GM18526 (cell line): ENCODE data around the gene EHD4.

Experiments
- POLR2A ChIP-seq: IDR thresholded peaks from 3 replicates; pipeline ENCODE4 v1.6.1; 2011; ENCODE audit not compliant: insufficient read length; ENCODE audit errors: extremely low read depth

The EHD4 gene

DNA sequence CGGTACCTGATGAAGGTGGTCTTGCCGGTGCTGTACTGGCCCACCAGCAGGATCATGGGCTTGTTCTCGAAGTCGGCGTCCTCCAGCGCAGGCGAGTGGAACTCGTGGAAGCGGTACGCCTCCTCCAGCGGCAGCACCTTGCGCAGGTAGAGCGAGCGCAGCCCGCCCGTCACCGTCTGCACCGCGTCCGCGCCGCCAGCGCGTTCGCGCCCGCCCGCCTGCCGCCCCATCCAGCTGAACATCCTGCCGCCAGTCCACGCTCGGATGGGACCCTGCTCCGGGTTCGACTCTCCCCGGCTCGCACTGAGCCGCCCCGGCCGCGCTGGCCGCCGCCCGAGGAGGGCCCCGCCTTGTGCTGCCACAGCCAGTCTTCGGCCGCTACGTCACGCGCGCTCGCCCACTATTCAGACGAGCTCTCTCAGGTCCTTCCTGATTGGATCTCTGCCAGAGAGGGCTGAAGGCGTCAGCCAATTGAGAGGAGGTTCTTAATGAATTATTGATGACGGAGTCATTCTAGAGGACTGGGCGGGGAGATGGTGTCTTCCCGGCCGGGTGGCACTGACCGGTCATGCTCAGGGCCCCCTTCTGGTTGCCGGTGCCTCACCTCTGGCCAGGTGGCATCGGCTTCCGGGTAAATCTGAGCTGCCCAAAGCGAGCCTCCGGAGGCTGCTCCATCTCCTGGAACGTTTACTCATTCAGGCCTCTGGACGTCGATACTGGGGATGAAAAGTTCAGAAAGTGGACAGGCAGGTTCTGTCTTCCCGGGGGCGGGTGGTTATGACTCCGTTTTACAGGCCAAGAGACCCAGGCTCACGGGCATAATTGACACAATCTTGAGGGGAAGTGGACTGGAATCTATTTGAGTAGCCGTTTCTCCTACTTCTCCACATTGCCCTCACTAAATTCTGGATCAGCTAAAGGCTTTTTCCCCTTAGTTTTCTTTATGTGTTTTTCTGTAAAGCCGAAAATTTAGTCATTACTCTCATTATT lies at the start of gene EHD4:
Gene EHD4 (minus strand): TSS at position 305 of the 990 bp plus-strand sequence. CDS start 63 bp downstream, at position 242.
- TF ChIP-seq POLR2A: peak; percentile 90

DNA sequence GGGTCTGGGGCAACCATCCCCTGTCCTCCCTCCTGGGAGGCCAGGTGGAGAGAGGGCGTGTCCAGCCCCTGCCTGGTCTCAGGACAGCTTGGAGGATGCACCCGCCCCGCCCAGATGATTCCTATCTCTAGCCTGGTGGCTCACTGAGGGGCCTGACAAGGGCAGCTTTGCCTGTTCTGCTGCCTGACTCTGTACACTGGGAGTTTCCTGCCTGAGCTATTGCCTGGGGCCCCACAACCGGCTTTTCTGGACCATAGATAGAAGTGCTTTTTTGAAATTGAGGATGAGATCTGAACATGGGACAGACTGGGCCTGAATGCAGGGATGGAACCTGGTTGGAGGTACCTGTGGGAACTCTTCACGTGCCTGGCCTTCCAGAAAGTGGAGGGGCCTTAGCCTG lies 49.2 kb upstream of the EHD4 start:
- no peak for TF ChIP-seq POLR2A

DNA sequence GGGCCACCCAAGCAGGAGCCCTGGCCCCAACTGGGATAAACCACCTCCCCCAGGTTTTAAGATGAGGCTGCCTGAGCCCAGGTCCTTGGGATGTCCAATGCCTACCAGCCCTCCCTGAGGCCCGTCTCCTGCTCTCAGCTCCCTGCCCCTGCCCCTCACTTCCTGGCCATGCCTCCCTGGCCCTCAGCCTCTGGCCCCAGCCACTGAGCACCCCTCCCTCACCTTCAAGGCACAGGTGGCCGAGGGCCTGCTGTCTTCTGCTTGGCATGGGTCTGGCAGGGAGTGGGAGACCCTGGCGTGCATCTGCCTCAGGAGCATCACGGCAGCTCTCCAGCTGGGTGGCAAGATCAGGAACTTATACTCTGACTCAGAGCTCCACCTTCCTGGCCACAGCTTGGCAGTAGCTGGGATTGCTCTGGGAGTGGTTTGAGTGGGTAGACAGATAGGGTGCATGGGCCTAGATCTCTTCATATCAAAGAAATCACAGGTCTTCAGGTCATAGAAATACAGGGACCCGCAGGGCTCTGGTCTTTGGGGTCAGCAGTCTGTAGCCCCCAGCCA lies 48.4 kb upstream of the EHD4 start, which contains the start of gene PLA2G4E:
Gene PLA2G4E (minus strand): TSS at position 330 of the 561 bp plus-strand sequence. CDS start 12 bp downstream, at position 318.
- no peak for TF ChIP-seq POLR2A

DNA sequence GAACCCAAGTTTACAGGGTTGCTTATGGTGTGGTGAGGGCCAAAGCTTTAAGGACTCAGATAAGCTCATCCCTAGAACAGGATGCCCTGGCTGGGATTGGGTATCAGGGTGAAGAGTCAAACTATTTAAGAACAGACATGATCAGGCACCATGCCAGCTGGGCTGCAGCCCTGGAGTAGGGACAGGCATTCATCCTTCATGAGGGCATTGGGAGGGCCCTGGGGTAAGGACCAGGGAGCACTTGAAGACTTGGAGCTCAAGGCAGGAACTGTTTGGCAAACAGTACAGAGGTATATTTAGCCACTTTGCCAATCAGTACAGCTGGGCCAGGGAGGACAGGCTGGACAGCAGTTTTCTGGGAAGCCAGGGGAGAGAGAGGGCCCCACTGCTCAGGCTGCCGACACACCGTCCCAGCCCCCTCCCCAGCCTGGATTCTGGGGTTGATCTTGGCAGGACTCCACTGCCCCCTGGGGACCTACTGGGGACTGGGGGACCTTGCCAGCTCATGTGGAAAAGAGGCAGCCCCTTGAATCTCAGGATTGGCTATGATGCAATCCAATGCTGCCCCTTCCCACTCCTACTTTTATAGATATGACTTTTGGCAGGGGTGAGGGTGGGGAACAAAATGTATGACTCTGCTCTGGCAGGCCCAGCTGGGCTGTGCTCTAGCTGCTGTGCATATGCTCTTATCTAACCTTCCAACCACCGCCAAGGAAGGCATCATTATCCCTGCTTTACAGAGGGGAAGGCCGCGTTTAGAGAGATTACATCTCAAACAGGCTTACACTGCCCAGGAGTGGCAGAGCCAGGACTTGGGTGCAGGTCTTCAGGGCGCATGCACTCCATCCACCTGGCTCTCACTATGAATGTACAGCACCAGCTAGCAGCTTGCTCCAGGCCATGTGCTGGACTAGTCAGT lies 46.2 kb upstream of the EHD4 start:
- no peak for TF ChIP-seq POLR2A

DNA sequence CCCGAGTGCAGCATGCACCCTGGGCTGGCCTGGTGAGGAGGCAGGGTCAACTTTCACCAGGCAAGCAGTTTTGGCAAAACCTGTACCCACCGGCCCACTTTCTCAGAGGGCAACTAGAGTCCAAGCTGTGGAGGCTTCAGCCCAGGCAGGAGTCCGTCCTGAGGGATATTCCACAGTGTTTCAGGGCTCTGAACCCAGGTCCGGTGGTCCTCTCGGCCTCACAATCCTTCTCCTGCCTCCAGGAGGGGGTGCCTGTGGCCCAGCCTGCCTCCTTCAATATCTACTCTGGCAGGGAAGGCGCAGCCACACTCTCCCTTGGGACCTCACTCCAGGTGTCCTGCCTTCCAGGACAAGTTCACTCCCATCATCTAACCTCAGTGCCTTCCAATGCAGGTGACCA lies 44.6 kb upstream of the EHD4 start:
- TF ChIP-seq POLR2A: no peak

DNA sequence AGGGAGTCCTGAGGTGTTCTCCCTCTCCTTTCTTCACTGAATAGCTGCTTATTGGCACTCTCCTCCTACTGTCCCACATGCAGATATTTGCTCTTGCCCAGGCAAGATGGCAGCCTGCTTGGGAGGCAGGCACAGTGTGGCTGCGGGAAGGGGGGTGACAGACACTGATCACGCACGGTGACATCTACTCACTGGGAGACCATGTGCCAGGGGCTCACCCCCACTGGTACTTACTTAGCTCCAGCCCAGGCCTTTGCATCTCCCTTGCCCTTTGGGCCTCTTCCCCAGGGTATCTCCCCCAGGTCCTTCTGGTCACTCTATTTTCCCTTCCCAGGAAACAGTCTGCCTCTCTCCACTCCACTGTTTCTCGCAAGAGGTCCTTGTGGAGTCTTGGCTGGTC lies 42.0 kb upstream of the EHD4 start:
- no peak for TF ChIP-seq POLR2A

DNA sequence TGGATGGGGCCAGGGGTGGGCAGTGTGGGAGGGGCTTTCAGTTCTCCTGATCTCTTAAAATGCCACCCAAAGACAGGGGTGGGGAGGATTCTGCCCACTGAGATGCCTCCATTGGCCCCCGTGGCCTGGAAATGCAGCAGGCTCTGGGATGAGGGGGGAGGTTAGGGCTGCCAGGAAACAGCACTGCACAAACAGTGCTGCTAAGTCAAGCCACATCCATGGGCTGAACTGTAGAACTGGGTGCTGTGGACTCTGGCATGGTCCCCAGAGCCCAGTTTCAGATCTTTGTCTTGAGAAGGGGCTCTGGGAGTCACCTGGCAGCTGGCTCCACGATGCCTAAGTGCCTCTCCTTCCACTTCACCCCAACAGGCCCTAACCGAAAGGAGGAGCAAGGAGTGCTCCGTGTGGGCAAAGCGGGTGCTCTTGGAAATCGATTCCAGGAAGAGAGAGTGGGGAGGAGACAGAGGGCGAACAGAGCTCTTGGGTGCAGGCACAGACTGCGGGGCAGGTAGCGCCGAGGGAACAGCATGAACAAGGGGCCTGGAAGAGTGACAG lies 40.6 kb upstream of the EHD4 start:
- no peak for TF ChIP-seq POLR2A

DNA sequence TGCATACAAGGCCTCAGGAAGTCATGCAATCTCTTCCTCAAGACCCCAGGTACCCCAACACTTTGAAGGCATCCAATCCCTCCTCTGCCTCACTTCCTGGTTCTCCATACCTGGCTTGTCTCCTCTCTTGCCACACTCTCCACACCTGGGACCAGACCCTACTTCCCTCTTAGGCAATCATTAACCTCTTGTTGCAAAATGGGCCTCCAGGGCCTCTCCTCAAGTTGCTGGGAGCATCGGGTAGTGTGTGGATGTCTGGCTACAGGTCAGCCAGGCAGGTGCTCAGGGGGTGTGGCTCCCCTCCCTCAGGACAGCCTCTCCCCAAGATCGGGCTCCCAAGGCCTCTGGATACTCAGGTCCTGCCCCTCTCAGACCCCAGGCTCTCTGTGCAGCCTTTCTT lies 39.9 kb upstream of the EHD4 start:
- no peak for TF ChIP-seq POLR2A

DNA sequence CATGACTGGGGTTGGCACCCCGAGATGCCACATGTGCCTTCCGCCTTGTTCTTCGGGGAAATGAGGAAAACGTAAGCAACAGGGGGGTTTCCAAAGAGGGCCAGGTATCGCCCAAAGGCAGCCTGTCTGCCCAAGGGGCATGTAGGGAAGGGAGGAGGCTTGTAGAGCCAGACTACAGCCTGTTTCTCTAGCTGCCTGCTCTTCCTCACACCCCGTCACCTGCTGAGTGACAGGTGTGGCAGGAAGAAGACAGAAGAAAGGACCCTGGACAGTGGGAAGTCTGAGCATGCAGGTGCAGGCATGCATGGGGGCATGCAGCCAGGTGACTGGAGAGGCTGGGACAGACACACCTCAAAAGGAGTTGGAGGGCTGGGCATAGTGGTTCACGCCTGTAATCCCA lies 38.7 kb upstream of the EHD4 start:
- no peak for TF ChIP-seq POLR2A

DNA sequence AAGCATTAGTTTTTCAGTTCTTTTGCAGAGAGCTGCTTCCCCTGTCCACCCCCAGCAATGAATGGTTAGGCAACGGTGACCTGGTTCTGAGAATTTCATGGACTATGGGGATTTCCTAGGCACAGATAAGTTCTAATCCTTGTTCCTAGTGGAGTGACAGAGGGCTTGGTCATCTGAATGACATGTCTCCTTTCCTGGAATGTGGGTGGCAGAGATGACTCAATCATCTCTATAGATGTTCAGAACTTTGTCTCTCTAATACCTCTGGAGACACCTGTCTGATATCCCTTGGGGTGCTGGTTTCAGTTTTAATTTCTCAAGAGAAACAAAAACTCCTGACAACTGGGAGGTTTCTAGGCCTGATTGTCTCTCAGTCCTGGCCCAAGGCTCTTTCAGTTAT lies 38.1 kb upstream of the EHD4 start:
- no peak for TF ChIP-seq POLR2A

DNA sequence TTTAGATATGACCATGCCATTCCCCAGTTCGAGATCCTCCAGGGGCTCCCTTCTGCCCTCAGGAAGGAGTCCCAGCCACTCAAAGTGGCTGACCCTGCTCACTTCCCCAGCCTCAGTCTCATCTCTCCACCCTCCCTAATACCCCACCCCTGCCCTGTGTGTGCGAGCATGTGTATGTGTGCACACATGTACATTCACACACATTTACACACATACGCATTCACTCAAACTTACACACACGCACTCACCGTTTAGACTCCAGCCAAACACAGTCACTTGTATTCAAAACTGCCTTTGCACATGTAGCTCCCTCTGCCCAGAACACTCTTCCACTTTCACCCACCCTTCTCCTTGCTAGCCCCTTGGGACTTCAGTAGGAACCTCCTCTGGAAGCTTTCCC lies 37.1 kb upstream of the EHD4 start:
- no peak for TF ChIP-seq POLR2A

DNA sequence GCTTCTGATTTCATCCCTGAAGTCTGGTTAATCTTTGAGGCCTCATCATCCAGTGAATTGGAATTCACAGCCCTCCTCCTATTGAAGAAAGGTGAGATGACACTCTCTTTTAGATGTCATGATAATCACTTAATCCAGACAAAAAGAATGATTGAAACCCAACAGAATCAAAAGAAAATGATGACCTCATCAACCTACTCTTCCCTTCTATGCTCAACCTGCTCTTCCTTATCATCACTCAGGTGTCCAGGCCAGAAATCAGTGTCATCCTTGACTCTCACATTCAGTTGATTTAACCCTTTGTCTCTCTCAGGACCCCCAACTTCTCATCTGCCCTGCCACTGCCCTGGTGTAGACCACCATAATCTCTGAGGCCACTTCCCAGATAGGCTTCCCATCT lies 36.7 kb upstream of the EHD4 start:
- no peak for TF ChIP-seq POLR2A

DNA sequence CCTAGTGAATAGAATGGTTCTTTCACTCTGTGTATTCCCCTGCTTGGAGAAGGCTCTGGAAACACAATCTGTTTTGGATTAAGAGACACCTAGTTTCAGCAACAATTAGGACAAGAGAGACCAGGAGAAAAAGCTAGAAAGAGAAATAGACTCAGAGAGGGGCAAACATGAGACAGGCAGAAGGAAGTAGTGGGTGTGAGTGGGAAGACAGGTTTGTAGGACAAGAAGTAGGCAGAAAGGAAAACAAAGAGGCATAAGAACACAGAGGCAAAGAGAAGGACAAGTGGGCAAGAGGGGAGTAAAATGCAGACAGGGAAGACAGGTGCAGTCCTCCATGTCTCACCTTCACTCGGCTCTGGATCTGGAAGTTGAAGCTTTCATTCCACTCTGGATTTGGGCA lies 35.0 kb upstream of the EHD4 start:
- no peak for TF ChIP-seq POLR2A

DNA sequence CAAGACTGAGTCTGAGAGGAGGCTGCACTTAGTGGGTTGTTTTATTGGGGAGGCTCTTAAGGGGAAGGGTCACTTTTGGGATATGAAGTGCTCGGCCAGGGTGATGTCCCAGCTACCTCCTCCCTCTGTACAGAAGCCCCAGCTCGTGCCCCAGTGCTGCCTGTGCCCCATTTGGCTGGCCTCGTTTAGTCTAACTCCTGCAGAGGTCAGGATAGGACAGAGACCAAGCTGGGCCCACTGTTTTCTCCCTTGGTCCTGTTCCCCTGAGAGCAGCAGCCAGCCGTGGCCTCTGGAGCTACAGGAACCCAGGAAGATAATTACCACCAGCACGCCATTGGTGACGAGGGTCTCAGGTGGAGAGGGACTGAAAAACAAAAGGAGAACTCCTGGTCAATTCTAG lies 30.0 kb upstream of the EHD4 start:
- no peak for TF ChIP-seq POLR2A

DNA sequence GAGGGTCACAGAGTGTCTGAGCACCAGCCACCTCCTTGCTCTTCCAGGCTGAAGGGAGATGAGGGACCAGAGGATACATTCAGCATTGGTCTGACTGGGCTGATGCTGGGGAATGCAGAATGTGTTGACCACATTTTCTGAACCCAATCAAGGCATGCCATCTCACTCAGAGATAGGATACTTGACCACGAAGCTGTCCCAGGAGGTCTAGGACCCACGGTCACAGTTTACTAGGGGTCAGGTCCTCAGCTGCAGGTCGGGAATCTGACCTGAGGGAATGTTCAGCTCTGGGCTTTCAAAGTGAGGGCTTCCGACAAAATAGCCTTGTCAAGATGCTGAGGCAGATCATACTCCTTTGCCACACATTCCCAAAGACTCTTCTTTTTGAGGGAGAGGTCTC lies 28.9 kb upstream of the EHD4 start:
- TF ChIP-seq POLR2A: no peak
